Medulla oblongata (tissue), 1 donor: Measurements from ENCODE around the gene TAOK1.
"Not testable (repeated sequence)": the region's sequence is repeated elsewhere in the genome, so short reads cannot be mapped to it uniquely, and the experiment has no call there.

Experiments
- DNase-seq: peaks from one replicate; pipeline ENCODE4 v3.0.0-alpha.2; 2015; ENCODE audit errors: extremely low spot score

The TAOK1 gene

GRCh38 chr17:29444589-29444988 lies 54.4 kb downstream of the TAOK1 start:
- no peak for DNase-seq

GRCh38 chr17:29445844-29446243 lies 55.7 kb downstream of the TAOK1 start:
- DNase-seq, result no peak

- DNase-seq, result no peak
Observed at GRCh38 chr17:29449865-29450671, 59.9 kb downstream of the TAOK1 start.

- DNase-seq, result no peak
Observed at GRCh38 chr17:29451121-29451742, 61.1 kb downstream of the TAOK1 start.

- no peak for DNase-seq
Observed at GRCh38 chr17:29458066-29458465, 67.9 kb downstream of the TAOK1 start.

- no peak for DNase-seq
Observed at GRCh38 chr17:29461483-29462206, 71.5 kb downstream of the TAOK1 start.

GRCh38 chr17:29469276-29469675 lies 79.1 kb downstream of the TAOK1 start:
- DNase-seq, result no peak

GRCh38 chr17:29473437-29473836 lies 83.3 kb downstream of the TAOK1 start:
- DNase-seq, result not testable (repeated sequence)

GRCh38 chr17:29474297-29474696 lies 84.1 kb downstream of the TAOK1 start:
- DNase-seq, result no peak

GRCh38 chr17:29475891-29476290 lies 85.7 kb downstream of the TAOK1 start:
- DNase-seq, result no peak

GRCh38 chr17:29480249-29480928 lies 90.2 kb downstream of the TAOK1 start:
- DNase-seq, result not testable (repeated sequence)

GRCh38 chr17:29483503-29483902 lies 93.3 kb downstream of the TAOK1 start:
- DNase-seq, result no peak

- DNase-seq, result no peak
Observed at GRCh38 chr17:29495011-29495410, 104.8 kb downstream of the TAOK1 start.

GRCh38 chr17:29504711-29505110 lies 114.5 kb downstream of the TAOK1 start:
- no peak for DNase-seq

GRCh38 chr17:29505836-29506235 lies 115.7 kb downstream of the TAOK1 start:
- no peak for DNase-seq

- DNase-seq, result no peak
Observed at GRCh38 chr17:29510953-29511352, 120.8 kb downstream of the TAOK1 start.

- DNase-seq, result no peak
Observed at GRCh38 chr17:29514792-29515191, 124.6 kb downstream of the TAOK1 start.

- no peak for DNase-seq
Observed at GRCh38 chr17:29518359-29518758, 128.2 kb downstream of the TAOK1 start.

GRCh38 chr17:29524692-29525091 lies 134.5 kb downstream of the TAOK1 start:
- DNase-seq, result no peak

- no peak for DNase-seq
Observed at GRCh38 chr17:29526322-29526721, 136.2 kb downstream of the TAOK1 start.

GRCh38 chr17:29533976-29534375 lies 143.8 kb downstream of the TAOK1 start:
- DNase-seq, result peak; percentile 30

GRCh38 chr17:29544066-29544465 lies 153.9 kb downstream of the TAOK1 start:
- DNase-seq, result no peak
